Measurements from ENCODE around the gene SERPINA1. TPM values are rescaled to one million over a fixed set of nuclear protein-coding genes. Genes with fewer than 3 reads are reported as not detected.

Gene SERPINA1
- polyA plus RNA-seq, 2 of the 4 experiments (the other 2 are of a cell fraction) = 0.34 to 2.2 TPM

GRCh38 chr14:94341656-94342333 is 46.6 kb downstream of the SERPINA1 start:
- ChIA-PET POLR2A (interaction anchor here (1.0 kb wide), 1 partner anchor 144 kb away, joined by 3 read pairs; no protein-coding TSS in a partner anchor), CTCF (interaction anchor here (0.6 to 1.3 kb wide), 6 partner anchors 48 to 256 kb away, joined by 3 to 5 read pairs (median 3); no protein-coding TSS in a partner anchor)
- H3K27ac ChIP-seq = no peak overlapping the region
- peak overlapping the region; percentile 14; the same call in 1 of the 3 replicates for H3K4me3 ChIP-seq
- WGBS (ENCODE audit: missing lambda C conversion rate) = 23% methylated on average over 5 of the region's 5 CpGs
- TF ChIP-seq EHF (CRISPR knock-in tag; IDR thresholded peaks at IDR 0.05) (no peak), RARB (CRISPR knock-in tag; IDR thresholded peaks at IDR 0.05) (no peak), FOSL2 (IDR thresholded peaks at IDR 0.05) (no peak), FOSL2 (CRISPR knock-in tag; IDR thresholded peaks at IDR 0.05) (no peak), CBX8 (IDR thresholded peaks at IDR 0.05) (no peak), NFE2L2 (conservative IDR thresholded peaks at IDR 0.05; ENCODE audit: low read length) (no peak), NR3C1 (IDR thresholded peaks at IDR 0.05) (no peak), MAFK (IDR thresholded peaks at IDR 0.05; ENCODE audit: partially characterized antibody) (no peak), CHD4 (IDR thresholded peaks at IDR 0.05; ENCODE audit: borderline replicate concordance) (no peak), ESRRA (IDR thresholded peaks at IDR 0.05; ENCODE audit: borderline replicate concordance, low read length) (no peak), FOXS1 (CRISPR knock-in tag; IDR thresholded peaks at IDR 0.05) (no peak), HES2 (IDR thresholded peaks at IDR 0.05) (no peak), POLR2A (IDR thresholded peaks at IDR 0.05; ENCODE audit: low read length) (no peak), EHMT2 (IDR thresholded peaks at IDR 0.05; ENCODE audit: low read depth) (no peak), RFX5 (IDR thresholded peaks at IDR 0.05) (no peak), MAX (IDR thresholded peaks at IDR 0.05) (no peak)
- TF ChIP-seq, protein P1, sequence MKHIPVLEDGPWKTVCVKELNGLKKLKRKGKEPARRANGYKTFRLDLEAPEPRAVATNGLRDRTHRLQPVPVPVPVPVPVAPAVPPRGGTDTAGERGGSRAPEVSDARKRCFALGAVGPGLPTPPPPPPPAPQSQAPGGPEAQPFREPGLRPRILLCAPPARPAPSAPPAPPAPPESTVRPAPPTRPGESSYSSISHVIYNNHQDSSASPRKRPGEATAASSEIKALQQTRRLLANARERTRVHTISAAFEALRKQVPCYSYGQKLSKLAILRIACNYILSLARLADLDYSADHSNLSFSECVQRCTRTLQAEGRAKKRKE (CRISPR knock-in tag; IDR thresholded peaks at IDR 0.05; ENCODE audit: low read depth) = no peak
- TF ChIP-seq, protein P2, sequence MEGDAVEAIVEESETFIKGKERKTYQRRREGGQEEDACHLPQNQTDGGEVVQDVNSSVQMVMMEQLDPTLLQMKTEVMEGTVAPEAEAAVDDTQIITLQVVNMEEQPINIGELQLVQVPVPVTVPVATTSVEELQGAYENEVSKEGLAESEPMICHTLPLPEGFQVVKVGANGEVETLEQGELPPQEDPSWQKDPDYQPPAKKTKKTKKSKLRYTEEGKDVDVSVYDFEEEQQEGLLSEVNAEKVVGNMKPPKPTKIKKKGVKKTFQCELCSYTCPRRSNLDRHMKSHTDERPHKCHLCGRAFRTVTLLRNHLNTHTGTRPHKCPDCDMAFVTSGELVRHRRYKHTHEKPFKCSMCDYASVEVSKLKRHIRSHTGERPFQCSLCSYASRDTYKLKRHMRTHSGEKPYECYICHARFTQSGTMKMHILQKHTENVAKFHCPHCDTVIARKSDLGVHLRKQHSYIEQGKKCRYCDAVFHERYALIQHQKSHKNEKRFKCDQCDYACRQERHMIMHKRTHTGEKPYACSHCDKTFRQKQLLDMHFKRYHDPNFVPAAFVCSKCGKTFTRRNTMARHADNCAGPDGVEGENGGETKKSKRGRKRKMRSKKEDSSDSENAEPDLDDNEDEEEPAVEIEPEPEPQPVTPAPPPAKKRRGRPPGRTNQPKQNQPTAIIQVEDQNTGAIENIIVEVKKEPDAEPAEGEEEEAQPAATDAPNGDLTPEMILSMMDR (IDR thresholded peaks at IDR 0.05) = no peak
- TF ChIP-seq, protein P3, sequence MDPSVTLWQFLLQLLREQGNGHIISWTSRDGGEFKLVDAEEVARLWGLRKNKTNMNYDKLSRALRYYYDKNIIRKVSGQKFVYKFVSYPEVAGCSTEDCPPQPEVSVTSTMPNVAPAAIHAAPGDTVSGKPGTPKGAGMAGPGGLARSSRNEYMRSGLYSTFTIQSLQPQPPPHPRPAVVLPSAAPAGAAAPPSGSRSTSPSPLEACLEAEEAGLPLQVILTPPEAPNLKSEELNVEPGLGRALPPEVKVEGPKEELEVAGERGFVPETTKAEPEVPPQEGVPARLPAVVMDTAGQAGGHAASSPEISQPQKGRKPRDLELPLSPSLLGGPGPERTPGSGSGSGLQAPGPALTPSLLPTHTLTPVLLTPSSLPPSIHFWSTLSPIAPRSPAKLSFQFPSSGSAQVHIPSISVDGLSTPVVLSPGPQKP (IDR thresholded peaks at IDR 0.05; ENCODE audit: low read depth, low read length) = no peak
- FAIRE-seq = no peak
- ATAC-seq = peak; percentile 10 to 13; a peak in 1 of 6 replicates
- H3K9me3 ChIP-seq = no peaks in the 10 kb centered on the region
- no peak for DNase-seq (ENCODE audit: low read depth in 1 of 2, low spot score in 1 of 2)
- peak overlapping the region; percentile 60 for H3K4me2 ChIP-seq
- peaks cover 32% of the 10 kb centered on the region for H3K4me1 ChIP-seq

GRCh38 chr14:94340533-94340932 is 47.9 kb downstream of the SERPINA1 start:
- no peaks in the 10 kb centered on the region for H3K9me3 ChIP-seq
- no peak overlapping the region for H3K4me3 ChIP-seq
- FAIRE-seq = no peak
- ChIA-PET CTCF (no interaction called here), POLR2A (no interaction called here)
- H3K4me1 ChIP-seq = peaks cover 23% of the 10 kb centered on the region
- H3K4me2 ChIP-seq = no peak overlapping the region
- ATAC-seq = no peak
- no peak for TF ChIP-seq JUNB (IDR thresholded peaks at IDR 0.05)
- no peak for TF ChIP-seq ZSCAN20 (CRISPR knock-in tag; IDR thresholded peaks at IDR 0.05)
- no peak for TF ChIP-seq NR3C1 (IDR thresholded peaks at IDR 0.05)
- TF ChIP-seq, protein P4, sequence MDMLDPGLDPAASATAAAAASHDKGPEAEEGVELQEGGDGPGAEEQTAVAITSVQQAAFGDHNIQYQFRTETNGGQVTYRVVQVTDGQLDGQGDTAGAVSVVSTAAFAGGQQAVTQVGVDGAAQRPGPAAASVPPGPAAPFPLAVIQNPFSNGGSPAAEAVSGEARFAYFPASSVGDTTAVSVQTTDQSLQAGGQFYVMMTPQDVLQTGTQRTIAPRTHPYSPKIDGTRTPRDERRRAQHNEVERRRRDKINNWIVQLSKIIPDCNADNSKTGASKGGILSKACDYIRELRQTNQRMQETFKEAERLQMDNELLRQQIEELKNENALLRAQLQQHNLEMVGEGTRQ (IDR thresholded peaks at IDR 0.05) = no peak
- no peak for TF ChIP-seq HEYL (CRISPR knock-in tag; IDR thresholded peaks at IDR 0.05)
- no peak for TF ChIP-seq GATA3 (IDR thresholded peaks at IDR 0.05; ENCODE audit: borderline replicate concordance)
- no peak for TF ChIP-seq HDAC2 (IDR thresholded peaks at IDR 0.05)
- TF ChIP-seq, protein P5, sequence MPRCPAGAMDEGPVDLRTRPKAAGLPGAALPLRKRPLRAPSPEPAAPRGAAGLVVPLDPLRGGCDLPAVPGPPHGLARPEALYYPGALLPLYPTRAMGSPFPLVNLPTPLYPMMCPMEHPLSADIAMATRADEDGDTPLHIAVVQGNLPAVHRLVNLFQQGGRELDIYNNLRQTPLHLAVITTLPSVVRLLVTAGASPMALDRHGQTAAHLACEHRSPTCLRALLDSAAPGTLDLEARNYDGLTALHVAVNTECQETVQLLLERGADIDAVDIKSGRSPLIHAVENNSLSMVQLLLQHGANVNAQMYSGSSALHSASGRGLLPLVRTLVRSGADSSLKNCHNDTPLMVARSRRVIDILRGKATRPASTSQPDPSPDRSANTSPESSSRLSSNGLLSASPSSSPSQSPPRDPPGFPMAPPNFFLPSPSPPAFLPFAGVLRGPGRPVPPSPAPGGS (IDR thresholded peaks at IDR 0.05) = no peak
- no peak for TF ChIP-seq PHF8 (IDR thresholded peaks at IDR 0.05; ENCODE audit: borderline replicate concordance, low read depth)
- no peak for TF ChIP-seq ZC3H11A (IDR thresholded peaks at IDR 0.05)
- TF ChIP-seq MYC (IDR thresholded peaks at IDR 0.05; ENCODE audit: borderline replicate concordance, low read length) = no peak
- TF ChIP-seq ZNF302 (CRISPR knock-in tag; IDR thresholded peaks at IDR 0.05) = no peak
- TF ChIP-seq, protein P6, sequence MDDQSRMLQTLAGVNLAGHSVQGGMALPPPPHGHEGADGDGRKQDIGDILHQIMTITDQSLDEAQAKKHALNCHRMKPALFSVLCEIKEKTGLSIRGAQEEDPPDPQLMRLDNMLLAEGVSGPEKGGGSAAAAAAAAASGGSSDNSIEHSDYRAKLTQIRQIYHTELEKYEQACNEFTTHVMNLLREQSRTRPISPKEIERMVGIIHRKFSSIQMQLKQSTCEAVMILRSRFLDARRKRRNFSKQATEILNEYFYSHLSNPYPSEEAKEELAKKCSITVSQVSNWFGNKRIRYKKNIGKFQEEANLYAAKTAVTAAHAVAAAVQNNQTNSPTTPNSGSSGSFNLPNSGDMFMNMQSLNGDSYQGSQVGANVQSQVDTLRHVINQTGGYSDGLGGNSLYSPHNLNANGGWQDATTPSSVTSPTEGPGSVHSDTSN (IDR thresholded peaks at IDR 0.05) = no peak
- no peak for TF ChIP-seq HOXB5 (CRISPR knock-in tag; IDR thresholded peaks at IDR 0.05)
- no peak for TF ChIP-seq RARB (CRISPR knock-in tag; IDR thresholded peaks at IDR 0.05)
- no peak for DNase-seq (ENCODE audit: low read depth in 1 of 2, low spot score in 1 of 2)
- no peak overlapping the region for H3K27ac ChIP-seq

All from A549 (cell line).